RCC 7860 (cell line): ENCODE data around the gene CDC25B.
"Not testable (repeated sequence)": the region's sequence is repeated elsewhere in the genome, so short reads cannot be mapped to it uniquely, and the experiment has no call there.

Experiments
- DNase-seq: peaks from one replicate; pipeline ENCODE4 v3.0.0-alpha.2; 2015; ENCODE audit warnings: low spot score
- FAIRE-seq: peaks from 2 replicates; lab custom pipeline; 2012; peaks lifted over from hg19 to GRCh38; lab: Jason Lieb, UNC

Gene CDC25B

DNA sequence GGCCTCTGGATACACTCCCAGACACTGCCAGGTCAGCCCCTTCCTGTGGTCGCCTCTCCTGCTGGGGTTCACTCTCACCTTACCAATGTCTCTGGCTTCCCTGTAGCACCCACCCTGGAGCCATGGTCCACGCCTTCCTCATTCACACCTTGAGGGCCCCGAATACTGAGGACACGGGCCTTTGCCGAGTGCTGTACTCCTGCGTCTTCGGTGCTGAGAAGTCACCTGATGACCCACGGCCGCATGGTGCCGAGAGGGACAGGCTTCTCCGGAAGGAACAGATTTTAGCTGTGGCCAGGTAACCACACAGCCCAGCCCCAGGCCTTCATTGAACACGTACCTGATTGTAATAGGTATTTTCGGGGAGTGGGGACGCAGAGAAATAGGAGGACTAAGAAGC is 25.9 kb downstream of the CDC25B start:
- DNase-seq (no peak), FAIRE-seq (no peak)

- FAIRE-seq, result no peak
- no peak for DNase-seq
Observed at GRCh38 chr20:3823881-3824280, 27.8 kb downstream of the CDC25B start.

GRCh38 chr20:3825526-3825925 is 29.4 kb downstream of the CDC25B start:
- FAIRE-seq (no peak), DNase-seq (no peak)

GRCh38 chr20:3826420-3826819 is 30.3 kb downstream of the CDC25B start:
- DNase-seq (no peak), FAIRE-seq (no peak)

- no peak for DNase-seq
- no peak for FAIRE-seq
Observed at GRCh38 chr20:3828798-3829197, 32.7 kb downstream of the CDC25B start.

GRCh38 chr20:3829891-3830290 is 33.8 kb downstream of the CDC25B start:
- DNase-seq, FAIRE-seq: not testable (repeated sequence)

DNA sequence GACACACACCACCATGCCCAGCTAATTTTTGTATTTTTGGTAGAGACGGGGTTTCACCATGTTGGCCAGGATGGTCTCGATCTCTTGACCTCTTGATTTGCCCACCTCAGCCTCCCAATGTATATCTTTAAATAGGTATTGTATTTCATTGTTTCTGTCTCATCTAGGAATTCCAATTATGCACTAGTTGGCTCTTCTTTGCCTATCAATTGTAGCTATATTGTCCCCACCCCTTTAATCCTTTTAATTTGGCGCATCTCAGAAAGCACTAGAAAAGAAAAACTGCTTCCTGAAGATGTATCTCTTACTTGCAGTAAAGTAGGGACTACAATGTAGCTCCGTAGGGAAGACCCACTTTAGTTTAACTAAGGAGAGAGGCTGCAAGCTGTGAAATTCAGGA is 40.0 kb downstream of the CDC25B start:
- no peak for FAIRE-seq
- no peak for DNase-seq

- DNase-seq (no peak), FAIRE-seq (no peak)
Observed at GRCh38 chr20:3839328-3839727, 43.2 kb downstream of the CDC25B start.

DNA sequence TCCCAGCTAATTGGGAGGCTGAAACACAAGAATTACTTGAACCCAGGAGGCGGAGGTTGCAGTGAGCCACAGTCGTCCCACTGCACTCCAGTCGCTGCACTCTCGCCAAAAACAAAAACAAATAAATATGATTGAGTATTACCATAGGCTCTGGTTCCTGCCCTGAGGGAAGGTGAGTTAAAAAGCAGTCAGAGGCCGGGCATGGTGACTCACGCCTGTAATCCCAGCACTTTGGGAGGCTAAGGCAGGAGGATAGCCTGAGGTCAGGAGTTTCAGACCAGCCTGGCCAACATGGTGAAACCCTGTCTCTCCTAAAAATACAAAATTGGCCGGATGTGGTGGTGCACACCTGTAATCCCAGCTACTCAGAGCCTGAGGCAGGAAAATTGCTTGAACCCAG is 44.1 kb downstream of the CDC25B start:
- DNase-seq, FAIRE-seq: not testable (repeated sequence)

- DNase-seq (no peak), FAIRE-seq (no peak)
Observed at GRCh38 chr20:3842348-3842930, 46.3 kb downstream of the CDC25B start.

DNA sequence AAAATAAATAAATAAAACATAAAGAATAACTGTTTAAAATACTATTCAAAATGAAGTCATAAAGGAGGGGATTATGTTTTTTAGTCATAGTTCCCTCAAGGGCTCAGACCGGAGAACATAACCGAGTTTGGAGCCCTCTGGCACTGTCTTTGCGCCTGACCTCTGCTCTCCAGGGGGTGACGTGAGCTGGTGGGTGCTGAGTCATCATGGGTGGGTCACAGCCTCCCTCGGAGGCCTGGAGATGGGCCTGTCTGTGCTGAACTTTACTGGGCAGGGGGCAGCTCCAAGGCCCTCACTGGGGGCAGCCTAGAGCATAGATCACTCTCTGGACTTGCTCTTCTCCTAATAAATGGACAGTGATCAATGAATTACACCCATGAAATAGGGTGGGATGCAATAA is 47.4 kb downstream of the CDC25B start:
- DNase-seq (peak; percentile 24), FAIRE-seq (no peak)

DNA sequence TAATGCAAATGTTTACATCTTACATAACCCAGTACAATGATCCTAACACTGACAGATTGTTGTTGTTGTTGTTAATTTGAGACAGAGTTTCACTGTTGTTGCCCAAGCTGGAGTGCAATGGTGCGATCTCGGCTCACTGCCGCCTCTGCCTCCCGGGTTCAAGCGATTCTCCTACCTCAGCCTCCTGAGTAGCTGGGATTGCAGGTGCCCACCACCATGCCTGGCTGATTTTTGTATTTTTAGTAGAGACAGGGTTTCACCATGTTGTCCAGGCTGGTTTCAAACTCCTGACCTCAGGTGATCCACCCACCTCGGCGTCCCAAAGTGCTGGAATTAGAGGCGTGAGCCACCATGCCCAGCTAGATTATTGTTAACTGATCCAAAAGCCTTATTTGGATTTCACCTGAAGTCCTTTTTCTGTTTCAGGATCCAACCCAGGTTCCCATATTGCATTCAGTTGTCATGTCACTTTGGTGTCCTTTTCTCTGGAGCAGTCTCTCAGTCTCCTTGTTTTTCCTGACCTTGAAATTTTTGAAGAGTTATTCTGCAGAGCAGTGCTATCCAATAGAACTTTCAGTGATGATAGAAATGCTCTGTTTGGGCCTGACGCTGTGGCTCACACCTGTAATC is 48.0 kb downstream of the CDC25B start:
- FAIRE-seq, DNase-seq: not testable (repeated sequence)

DNA sequence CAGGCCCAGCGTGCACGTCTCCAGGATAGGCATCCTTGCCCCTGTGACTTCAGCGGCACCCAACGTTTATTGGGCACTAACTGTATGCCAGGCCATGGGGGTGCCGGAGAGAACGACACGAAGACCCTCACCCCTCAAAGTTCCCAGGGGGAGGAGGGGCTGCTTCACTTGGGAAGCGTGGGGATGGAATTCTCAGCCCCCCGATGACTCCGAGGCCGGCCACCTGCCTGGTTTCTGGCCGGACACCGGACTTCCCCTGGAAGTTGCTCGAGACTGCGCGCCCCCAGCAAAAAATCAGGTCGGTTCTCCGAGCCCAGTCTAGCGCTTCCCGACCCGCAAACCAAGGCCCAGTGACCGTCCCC is 50.2 kb downstream of the CDC25B start:
- DNase-seq, result no peak
- FAIRE-seq, result no peak

GRCh38 chr20:3846740-3847428 is 50.8 kb downstream of the CDC25B start, which contains the start of gene MAVS:
MAVS (plus strand) TSS chr20:3846834; CDS start chr20:3854625, 7,791 bp downstream.
- FAIRE-seq (no peak), DNase-seq (peak; percentile 45)

DNA sequence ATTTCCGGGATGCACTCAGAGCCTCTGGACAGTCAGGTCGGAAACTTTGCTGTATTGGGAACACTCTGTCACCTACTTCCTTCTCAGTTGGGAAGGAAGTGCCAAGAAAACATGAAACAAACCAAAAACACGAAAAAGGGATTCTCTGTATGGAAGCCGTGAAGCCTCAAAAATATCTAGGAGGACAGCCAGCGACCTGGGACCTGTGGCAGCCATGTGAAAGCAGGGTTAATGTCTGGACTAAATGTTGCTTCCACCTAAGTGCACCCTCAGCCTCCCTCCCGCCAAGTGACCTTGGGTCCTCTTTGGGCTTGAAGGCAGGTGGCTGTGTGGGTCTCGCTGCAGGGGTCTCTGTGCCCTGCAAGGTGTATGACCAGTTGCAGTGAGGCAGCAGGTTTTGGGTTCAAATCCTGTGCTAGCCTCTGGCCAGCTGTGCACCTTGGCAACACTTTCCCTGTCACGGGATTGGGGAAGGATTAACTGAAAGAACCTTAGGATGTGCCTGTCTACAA is 51.4 kb downstream of the CDC25B start:
- no peak for FAIRE-seq
- DNase-seq, result no peak

GRCh38 chr20:3848565-3848964 is 52.5 kb downstream of the CDC25B start:
- no peak for DNase-seq
- FAIRE-seq, result no peak

GRCh38 chr20:3854462-3854871 is 58.4 kb downstream of the CDC25B start:
- FAIRE-seq (no peak), DNase-seq (no peak)
